NCI-H2107 treated with DMSO at 0.1 percent for 48 hours (cell line): ENCODE data around the gene TXLNB.

Experiments
- DNase-seq: peaks from one replicate; lab custom pipeline; 2025; ENCODE audit not compliant: unreplicated experiment; lab: John Stamatoyannopoulos, UW

TXLNB gene

GRCh38 chr6:139291813-139292619 lies at the start of gene TXLNB:
Gene TXLNB (minus strand): TSS chr6:139291998. CDS start chr6:139288899, 3,099 bp downstream.
- DNase-seq: no peak

DNA sequence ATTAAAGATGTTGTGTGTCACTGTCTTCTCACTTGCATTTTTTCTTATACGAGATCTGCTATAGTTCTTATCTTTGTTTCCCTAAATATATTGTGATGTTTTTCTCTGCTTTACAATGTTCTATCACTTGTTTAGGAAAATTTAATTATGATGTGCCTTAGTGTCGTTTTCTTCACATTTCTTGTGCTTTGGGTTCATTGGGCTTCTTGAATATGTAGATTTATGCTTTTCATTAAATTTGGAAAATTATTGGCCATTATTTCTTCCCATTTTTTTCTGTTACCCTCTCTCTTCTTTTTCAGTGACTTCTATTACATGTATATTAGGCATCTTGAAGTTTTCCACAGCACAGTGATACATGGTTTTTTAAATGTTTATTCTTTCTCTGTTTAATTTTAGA lies 49.3 kb upstream of the TXLNB start:
- DNase-seq: no peak

GRCh38 chr6:139338795-139339194 lies 47.0 kb upstream of the TXLNB start:
- DNase-seq: no peak

GRCh38 chr6:139337830-139338229 lies 46.0 kb upstream of the TXLNB start:
- no peak for DNase-seq

GRCh38 chr6:139337001-139337400 lies 45.2 kb upstream of the TXLNB start:
- no peak for DNase-seq

DNA sequence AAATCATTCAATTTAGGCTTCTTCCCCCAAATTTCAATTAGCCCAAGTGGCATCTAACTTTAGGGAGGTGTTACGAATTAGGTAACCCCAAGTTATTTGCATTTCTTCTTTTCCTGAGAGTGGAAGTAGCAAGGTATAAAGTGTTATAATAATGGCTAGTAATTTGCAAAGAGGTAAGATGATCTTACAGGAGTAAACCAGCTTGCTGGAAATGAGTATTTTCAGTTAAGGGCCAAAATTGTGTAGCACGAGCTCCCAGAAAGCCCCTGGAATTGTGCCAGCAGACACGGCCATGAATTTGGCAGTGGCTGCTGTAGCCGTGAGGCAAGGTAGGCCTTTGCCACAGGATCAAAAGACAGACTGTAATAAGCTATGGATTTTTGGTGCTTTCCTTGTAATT lies 44.7 kb upstream of the TXLNB start:
- no peak for DNase-seq

GRCh38 chr6:139335447-139336210 lies 43.8 kb upstream of the TXLNB start:
- DNase-seq: no peak

DNA sequence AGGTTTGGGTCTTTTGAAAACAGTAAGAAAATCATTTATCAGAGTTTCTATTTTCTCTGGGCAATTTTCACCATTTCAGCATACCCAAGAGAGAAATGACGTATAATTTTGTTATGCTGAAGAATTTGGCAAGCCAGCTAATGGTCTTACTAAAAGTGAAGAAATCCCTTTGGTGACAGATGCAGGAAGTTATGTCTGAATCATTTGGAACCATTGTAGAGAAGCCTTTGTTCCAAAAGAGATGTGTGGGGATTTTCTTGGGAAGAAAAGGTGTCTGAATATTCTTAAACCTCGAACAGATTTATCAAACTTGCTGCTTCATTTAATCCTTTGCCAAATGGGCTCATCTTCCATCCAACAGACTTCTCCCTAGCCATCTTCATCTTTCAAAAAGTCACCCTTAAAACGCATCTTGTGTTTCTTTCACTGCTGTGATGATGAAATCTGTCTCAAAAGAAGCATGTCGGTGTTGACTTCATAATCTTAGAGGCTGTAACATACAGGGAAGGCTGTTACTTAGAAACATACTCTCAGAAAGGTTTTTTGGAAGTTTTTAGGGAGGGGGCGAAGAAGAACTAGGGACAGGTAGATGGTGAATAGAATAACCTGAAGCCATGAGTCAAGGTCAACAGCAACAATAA lies 43.1 kb upstream of the TXLNB start:
- DNase-seq: no peak

GRCh38 chr6:139330826-139331500 lies 39.2 kb upstream of the TXLNB start:
- DNase-seq: no peak

GRCh38 chr6:139330306-139330705 lies 38.5 kb upstream of the TXLNB start:
- no peak for DNase-seq

- no peak for DNase-seq
Observed at GRCh38 chr6:139329224-139329623, 37.4 kb upstream of the TXLNB start.

DNA sequence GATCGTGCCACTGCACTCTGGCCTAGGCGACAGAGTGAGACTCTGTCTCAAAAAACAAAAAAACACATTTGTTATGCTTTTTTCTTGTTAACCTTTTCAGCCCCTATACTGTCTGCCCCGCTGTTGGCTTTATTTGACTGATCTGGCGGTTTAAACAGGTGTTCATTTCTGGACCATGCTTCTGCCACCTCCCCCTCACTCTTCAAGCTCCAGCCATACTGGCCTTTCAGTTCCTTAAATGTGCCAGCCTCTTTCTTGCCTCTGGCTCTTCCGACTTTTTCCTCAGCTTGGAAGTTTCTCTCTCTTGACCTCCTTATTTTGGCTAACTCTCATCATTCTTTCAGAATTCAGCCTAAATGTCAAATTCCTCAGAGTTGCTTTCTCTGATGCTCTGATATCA lies 35.2 kb upstream of the TXLNB start:
- DNase-seq: no peak

DNA sequence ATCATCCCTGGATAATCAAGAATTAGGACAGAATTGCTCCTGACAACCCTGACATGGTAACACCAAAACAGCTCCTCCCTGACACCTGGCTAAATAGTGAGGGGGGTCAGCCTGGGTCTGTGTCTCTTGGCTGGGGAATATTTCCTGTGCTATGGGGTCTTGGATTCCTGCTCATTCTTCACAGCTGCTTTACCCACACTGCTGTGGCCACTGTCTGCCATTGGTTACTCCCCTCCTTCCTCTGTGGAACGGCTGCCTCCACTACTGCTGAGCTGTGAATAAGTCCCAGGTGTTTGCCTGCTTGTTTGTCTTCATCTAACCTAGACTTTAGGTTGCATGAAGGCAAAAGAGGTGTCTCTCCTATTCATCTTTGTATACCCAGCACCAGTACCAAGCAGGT lies 33.9 kb upstream of the TXLNB start:
- no peak for DNase-seq

- DNase-seq: no peak
Observed at GRCh38 chr6:139325125-139325524, 33.3 kb upstream of the TXLNB start.

- no peak for DNase-seq
Observed at GRCh38 chr6:139324301-139324555, 32.4 kb upstream of the TXLNB start.

GRCh38 chr6:139323511-139324300 lies 31.9 kb upstream of the TXLNB start:
- no peak for DNase-seq

GRCh38 chr6:139320081-139320480 lies 28.3 kb upstream of the TXLNB start:
- no peak for DNase-seq

DNA sequence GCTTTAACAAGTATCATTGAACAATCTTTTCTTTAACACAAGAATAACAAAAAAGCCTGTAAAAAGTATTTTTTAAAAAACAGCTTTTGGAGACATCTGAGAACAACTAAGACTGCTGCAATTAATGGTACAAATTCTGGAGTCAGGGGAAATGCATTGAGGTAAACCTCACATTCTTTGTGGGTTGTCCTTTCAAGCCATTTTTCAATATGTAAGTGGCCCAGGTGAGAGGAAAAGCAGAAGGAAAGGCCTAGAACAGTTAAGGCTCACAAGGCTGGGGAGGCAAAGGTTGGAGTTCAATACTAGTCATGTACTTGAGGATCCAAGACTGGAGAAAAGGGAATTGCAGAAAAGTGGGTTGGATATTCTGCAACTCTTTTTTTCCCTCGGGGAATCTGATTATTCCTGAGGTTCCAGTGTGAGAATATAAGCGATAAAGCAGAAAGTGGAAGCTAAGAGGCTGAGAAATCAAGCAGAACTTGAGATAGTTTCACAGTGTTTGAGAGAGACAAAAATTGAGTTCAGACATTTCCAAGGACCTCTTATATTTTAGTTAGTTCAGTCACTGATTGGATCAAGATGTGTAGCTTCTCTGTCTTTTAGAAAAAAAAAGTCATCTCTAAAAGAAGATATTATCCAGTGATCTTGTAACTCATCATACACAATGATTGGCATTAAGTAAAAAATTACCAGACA lies 25.0 kb upstream of the TXLNB start:
- DNase-seq: no peak

GRCh38 chr6:139313784-139314545 lies 22.2 kb upstream of the TXLNB start:
- DNase-seq: no peak

- no peak for DNase-seq
Observed at GRCh38 chr6:139313229-139313628, 21.4 kb upstream of the TXLNB start.
